OCI-LY7 (cell line): ENCODE data around the gene ADM5.

Experiments
- CTCF ChIP-seq: fragments of 200-600 bp; sonication (generic); conservative IDR thresholded peaks from 2 replicates; pipeline ENCODE4 v1.5.1; 2014; ENCODE audit warnings: mild to moderate bottlenecking, antibody characterized with exemption, low read length, moderate library complexity, mixed read lengths
- EZH2phosphoT487 ChIP-seq: fragments of 200-600 bp; sonication (generic); IDR thresholded peaks from 2 replicates; pipeline ENCODE4 v1.6.1; 2018; ENCODE audit warnings: low read depth, borderline replicate concordance, mild to moderate bottlenecking, mixed run types, antibody characterized with exemption, low read length, moderate library complexity, mixed read lengths

DNA sequence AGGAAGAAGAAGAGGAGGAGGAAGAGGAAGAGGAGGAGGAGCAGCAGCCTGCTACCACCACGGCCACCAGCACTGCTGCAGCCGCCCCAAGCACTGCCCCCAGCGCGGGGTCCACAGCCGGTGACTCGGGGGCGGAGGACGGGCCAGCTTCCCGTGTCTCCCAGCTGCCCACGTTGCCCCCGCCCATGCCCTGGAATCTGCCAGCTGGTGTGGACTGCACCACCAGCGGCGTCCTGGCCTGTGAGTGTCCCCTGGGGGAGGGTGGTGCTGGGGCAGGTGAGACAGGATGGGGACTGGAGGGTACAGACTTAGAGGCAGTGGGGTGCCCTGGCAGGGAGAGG lies 36.0 kb upstream of the ADM5 start:
- TF ChIP-seq CTCF = no peak
- TF ChIP-seq EZH2phosphoT487 = no peak
